ENCODE results near the gene PARP12.

The PARP12 gene

GRCh38 chr7:140096459-140096858 lies 33.7 kb upstream of the PARP12 start:
- Histone ChIP-seq H3K9me3 (ENCODE audit: control insufficient read depth, insufficient read depth, low read depth, low read length) (no peaks in the 10 kb centered on the region), H3K27ac (ENCODE audit: extremely low read depth, low read depth, low read length) (no peak overlapping the region), H3K4me1 (ENCODE audit: control insufficient read depth, insufficient read depth, low read length) (no peaks in the 10 kb centered on the region), H3K4me3 (ENCODE audit: low read depth, low read length) (no peak overlapping the region), H3K36me3 (ENCODE audit: control insufficient read depth in 2 of 2, insufficient read depth in 1 of 2, low read length in 2 of 2) (peaks cover 15 to 85% of the 10 kb centered on the region in 2 experiments)
- CTCF ChIA-PET: no interaction called here
- TF ChIP-seq HOXA7 (CRISPR knock-in tag; IDR thresholded peaks at IDR 0.05; ENCODE audit: borderline replicate concordance) (no peak), ZNF837 (tag by site-specific recombination; IDR thresholded peaks at IDR 0.05) (no peak), ZNF558 (tag by site-specific recombination; IDR thresholded peaks at IDR 0.05) (no peak), ZNF580 (tag by site-specific recombination; IDR thresholded peaks at IDR 0.05) (no peak), ZNF707 (tag by site-specific recombination; IDR thresholded peaks at IDR 0.05) (no peak), ZBTB20 (tag by site-specific recombination; IDR thresholded peaks at IDR 0.05) (no peak), REPIN1 (tag by site-specific recombination; IDR thresholded peaks at IDR 0.05; ENCODE audit: low read depth) (no peak), MZF1 (tag by site-specific recombination; IDR thresholded peaks at IDR 0.05; ENCODE audit: borderline replicate concordance) (no peak), ZFP3 (tag by site-specific recombination; IDR thresholded peaks at IDR 0.05; ENCODE audit: low read depth) (no peak), ZNF10 (tag by site-specific recombination; IDR thresholded peaks at IDR 0.05) (no peak), ZNF426 (tag by site-specific recombination; IDR thresholded peaks at IDR 0.05) (no peak), ZNF211 (tag by site-specific recombination; IDR thresholded peaks at IDR 0.05; ENCODE audit: low read depth) (no peak), ZNF133 (tag by site-specific recombination; IDR thresholded peaks at IDR 0.05) (no peak), ZNF266 (tag by site-specific recombination; IDR thresholded peaks at IDR 0.05; ENCODE audit: low read depth) (no peak), ZBTB48 (tag by site-specific recombination; IDR thresholded peaks at IDR 0.05) (no peak), ZNF394 (tag by site-specific recombination; IDR thresholded peaks at IDR 0.05; ENCODE audit: borderline replicate concordance) (no peak)
- TF ChIP-seq, protein P1, sequence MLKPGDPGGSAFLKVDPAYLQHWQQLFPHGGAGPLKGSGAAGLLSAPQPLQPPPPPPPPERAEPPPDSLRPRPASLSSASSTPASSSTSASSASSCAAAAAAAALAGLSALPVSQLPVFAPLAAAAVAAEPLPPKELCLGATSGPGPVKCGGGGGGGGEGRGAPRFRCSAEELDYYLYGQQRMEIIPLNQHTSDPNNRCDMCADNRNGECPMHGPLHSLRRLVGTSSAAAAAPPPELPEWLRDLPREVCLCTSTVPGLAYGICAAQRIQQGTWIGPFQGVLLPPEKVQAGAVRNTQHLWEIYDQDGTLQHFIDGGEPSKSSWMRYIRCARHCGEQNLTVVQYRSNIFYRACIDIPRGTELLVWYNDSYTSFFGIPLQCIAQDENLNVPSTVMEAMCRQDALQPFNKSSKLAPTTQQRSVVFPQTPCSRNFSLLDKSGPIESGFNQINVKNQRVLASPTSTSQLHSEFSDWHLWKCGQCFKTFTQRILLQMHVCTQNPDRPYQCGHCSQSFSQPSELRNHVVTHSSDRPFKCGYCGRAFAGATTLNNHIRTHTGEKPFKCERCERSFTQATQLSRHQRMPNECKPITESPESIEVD (tag by site-specific recombination; IDR thresholded peaks at IDR 0.05): no peak
- POLR2A ChIA-PET: no interaction called here

DNA sequence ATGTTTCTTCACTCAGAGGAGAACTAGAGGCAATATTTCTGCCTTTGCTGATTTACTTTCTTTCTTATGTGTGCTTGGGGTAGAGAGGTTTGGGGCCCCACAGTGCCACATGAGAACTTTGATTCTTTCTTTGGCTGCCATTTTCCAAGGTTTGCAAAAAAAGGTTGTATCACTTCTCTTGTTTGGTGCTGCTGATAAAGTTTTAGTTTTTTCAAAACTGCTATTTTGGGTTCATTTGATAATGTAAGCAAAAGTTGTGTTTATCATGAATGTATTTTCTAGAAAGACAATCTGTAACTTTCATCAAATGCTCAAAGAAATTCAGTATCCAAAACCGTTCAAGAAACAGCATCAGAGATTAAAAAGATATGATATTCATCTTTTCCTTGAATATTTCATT lies 30.6 kb upstream of the PARP12 start:
- H3K36me3 ChIP-seq (ENCODE audit: control insufficient read depth in 2 of 2, insufficient read depth in 1 of 2, low read length in 2 of 2): peaks cover 15 to 67% of the 10 kb centered on the region in 2 experiments
- ChIA-PET CTCF (no interaction called here), POLR2A (no interaction called here)
- no peaks in the 10 kb centered on the region for H3K4me1 ChIP-seq (ENCODE audit: control insufficient read depth, insufficient read depth, low read length)
- no peak for TF ChIP-seq ZIC2 (tag by site-specific recombination; IDR thresholded peaks at IDR 0.05)
- no peak for TF ChIP-seq ZNF202 (tag by site-specific recombination; IDR thresholded peaks at IDR 0.05; ENCODE audit: borderline replicate concordance)
- no peak for TF ChIP-seq ZNF112 (tag by site-specific recombination; IDR thresholded peaks at IDR 0.05)
- no peak for TF ChIP-seq MZF1 (tag by site-specific recombination; IDR thresholded peaks at IDR 0.05; ENCODE audit: borderline replicate concordance)
- TF ChIP-seq ZFHX2 (tag by site-specific recombination; conservative IDR thresholded peaks at IDR 0.05): no peak
- no peak for TF ChIP-seq ZNF10 (tag by site-specific recombination; IDR thresholded peaks at IDR 0.05)
- no peak for TF ChIP-seq BCL11A (tag by site-specific recombination; IDR thresholded peaks at IDR 0.05; ENCODE audit: low read depth)
- no peak for TF ChIP-seq CTCF (tag by site-specific recombination; IDR thresholded peaks at IDR 0.05)
- no peak for TF ChIP-seq ZNF76 (tag by site-specific recombination; IDR thresholded peaks at IDR 0.05; ENCODE audit: borderline replicate concordance, low read depth)
- TF ChIP-seq ZNF341 (tag by site-specific recombination; IDR thresholded peaks at IDR 0.05; ENCODE audit: low read depth): no peak
- TF ChIP-seq ZNF560 (tag by site-specific recombination; IDR thresholded peaks at IDR 0.05; ENCODE audit: borderline replicate concordance): no peak
- H3K4me3 ChIP-seq (ENCODE audit: low read depth, low read length): no peak overlapping the region
- no peaks in the 10 kb centered on the region for H3K9me3 ChIP-seq (ENCODE audit: control insufficient read depth, insufficient read depth, low read depth, low read length)
- H3K27ac ChIP-seq (ENCODE audit: extremely low read depth, low read depth, low read length): no peak overlapping the region

Measured in HEK293 (cell line).